Measurements from ENCODE around the gene ANTXR1.

The ANTXR1 gene

GRCh38 chr2:69287544-69287943 is 274.6 kb downstream of the ANTXR1 start:
- no peak for ATAC-seq

GRCh38 chr2:69288429-69288828 is 275.4 kb downstream of the ANTXR1 start:
- no peak for ATAC-seq
- no peak for TF ChIP-seq CREB5 (CRISPR knock-in tag; IDR thresholded peaks at IDR 0.05; ENCODE audit: low read depth)
- no peak for TF ChIP-seq ZFP30 (CRISPR knock-in tag; IDR thresholded peaks at IDR 0.05)
- no peak for TF ChIP-seq ZNF565 (CRISPR knock-in tag; conservative IDR thresholded peaks at IDR 0.05; ENCODE audit: low read depth)
- no peak for TF ChIP-seq GLIS3 (CRISPR knock-in tag; IDR thresholded peaks at IDR 0.05)
- no peak for TF ChIP-seq PATZ1 (CRISPR knock-in tag; IDR thresholded peaks at IDR 0.05; ENCODE audit: borderline replicate concordance)
- TF ChIP-seq ZNF70 (CRISPR knock-in tag; IDR thresholded peaks at IDR 0.05) = no peak
- TF ChIP-seq TCF4 (CRISPR knock-in tag; IDR thresholded peaks at IDR 0.05; ENCODE audit: borderline replicate concordance) = no peak
- no peak for TF ChIP-seq CSRNP3 (CRISPR knock-in tag; IDR thresholded peaks at IDR 0.05)
- no peak for TF ChIP-seq RARB (CRISPR knock-in tag; IDR thresholded peaks at IDR 0.05)
- no peak for TF ChIP-seq TOX (CRISPR knock-in tag; IDR thresholded peaks at IDR 0.05; ENCODE audit: borderline replicate concordance)
- no peak for TF ChIP-seq ARNTL (CRISPR knock-in tag; IDR thresholded peaks at IDR 0.05; ENCODE audit: borderline replicate concordance, low read depth)
- TF ChIP-seq ESRRG (CRISPR knock-in tag; IDR thresholded peaks at IDR 0.05) = no peak
- TF ChIP-seq PPARA (CRISPR knock-in tag; IDR thresholded peaks at IDR 0.05; ENCODE audit: borderline replicate concordance) = no peak
- TF ChIP-seq ZFP3 (CRISPR knock-in tag; IDR thresholded peaks at IDR 0.05) = no peak
- no peak for TF ChIP-seq ZNF8 (CRISPR knock-in tag; IDR thresholded peaks at IDR 0.05)
- TF ChIP-seq BACH2 (CRISPR knock-in tag; IDR thresholded peaks at IDR 0.05; ENCODE audit: borderline replicate concordance) = no peak

More at GRCh38 chr2:69287544-69287943, 274.6 kb downstream of the ANTXR1 start:
- TF ChIP-seq CSDC2 (CRISPR knock-in tag; IDR thresholded peaks at IDR 0.05) = no peak
- TF ChIP-seq CSRNP3 (CRISPR knock-in tag; IDR thresholded peaks at IDR 0.05) = no peak
- no peak for TF ChIP-seq PPARA (CRISPR knock-in tag; IDR thresholded peaks at IDR 0.05; ENCODE audit: borderline replicate concordance)
- TF ChIP-seq RARB (CRISPR knock-in tag; IDR thresholded peaks at IDR 0.05) = no peak
- no peak for TF ChIP-seq SNAI2 (CRISPR knock-in tag; IDR thresholded peaks at IDR 0.05)
- TF ChIP-seq ARNTL (CRISPR knock-in tag; IDR thresholded peaks at IDR 0.05; ENCODE audit: borderline replicate concordance, low read depth) = no peak
- no peak for TF ChIP-seq ZNF8 (CRISPR knock-in tag; IDR thresholded peaks at IDR 0.05)
- TF ChIP-seq GLIS3 (CRISPR knock-in tag; IDR thresholded peaks at IDR 0.05) = no peak
- TF ChIP-seq ESRRG (CRISPR knock-in tag; IDR thresholded peaks at IDR 0.05) = no peak
- TF ChIP-seq CREB5 (CRISPR knock-in tag; IDR thresholded peaks at IDR 0.05; ENCODE audit: low read depth) = no peak
- no peak for TF ChIP-seq ZNF565 (CRISPR knock-in tag; conservative IDR thresholded peaks at IDR 0.05; ENCODE audit: low read depth)
- no peak for TF ChIP-seq ZFP3 (CRISPR knock-in tag; IDR thresholded peaks at IDR 0.05)
- TF ChIP-seq OSR1 (CRISPR knock-in tag; IDR thresholded peaks at IDR 0.05) = no peak

GRCh38 chr2:69291004-69291650 is 278.1 kb downstream of the ANTXR1 start:
- ATAC-seq = peak; percentile 83
- TF ChIP-seq POU6F1 (CRISPR knock-in tag; IDR thresholded peaks at IDR 0.05; ENCODE audit: borderline replicate concordance, low read depth) = no peak
- peak; percentile 28; the same call in 1 of the 2 replicates for TF ChIP-seq SNAI2 (CRISPR knock-in tag; IDR thresholded peaks at IDR 0.05)
- no peak for TF ChIP-seq TCF4 (CRISPR knock-in tag; IDR thresholded peaks at IDR 0.05; ENCODE audit: borderline replicate concordance)
- TF ChIP-seq ZFP30 (CRISPR knock-in tag; IDR thresholded peaks at IDR 0.05) = no peak
- peak; percentile 36; the same call in 1 of the 2 replicates for TF ChIP-seq CREB5 (CRISPR knock-in tag; IDR thresholded peaks at IDR 0.05; ENCODE audit: low read depth)
